Neuronal stem cell (in vitro differentiated cells): ENCODE measurements around the gene RAD9B.
"Not testable (repeated sequence)": the region's sequence is repeated elsewhere in the genome, so short reads cannot be mapped to it uniquely, and the experiment has no call there.

Experiments used
- DNase-seq: peaks from one replicate; pipeline ENCODE4 v3.0.0-alpha.2; 2013; ENCODE audit warnings: low spot score
- H2AFZ ChIP-seq: one replicate; pipeline ENCODE4 v1.6.1; 2013; ENCODE audit warnings: mild to moderate bottlenecking, low read length, inconsistent platforms
- H2AK5ac ChIP-seq: 2 replicates; pipeline ENCODE4 v1.6.1; 2013; ENCODE audit warnings: low read depth, mild to moderate bottlenecking, inconsistent platforms, low read length, moderate library complexity, mixed read lengths
- H2BK120ac ChIP-seq: 2 replicates; pipeline ENCODE4 v1.6.1; 2013; ENCODE audit warnings: low read depth, mild to moderate bottlenecking, inconsistent platforms, low read length, moderate library complexity, mixed read lengths
- H2BK12ac ChIP-seq: one replicate; pipeline ENCODE4 v1.6.1; 2013; ENCODE audit warnings: low read length, inconsistent platforms
- H2BK15ac ChIP-seq: 2 replicates; pipeline ENCODE4 v1.6.1; 2013; ENCODE audit warnings: mild to moderate bottlenecking, low read length, inconsistent platforms, mixed read lengths
- H2BK5ac ChIP-seq: one replicate; pipeline ENCODE4 v1.6.1; 2013; ENCODE audit warnings: inconsistent platforms, mild to moderate bottlenecking, low read length, moderate library complexity
- H3K14ac ChIP-seq: one replicate; pipeline ENCODE4 v1.6.1; 2013; ENCODE audit warnings: low read length, inconsistent platforms
- H3K18ac ChIP-seq: 2 replicates; pipeline ENCODE4 v1.6.1; 2013; ENCODE audit warnings: low read length, inconsistent platforms
- H3K23ac ChIP-seq: 2 replicates; pipeline ENCODE4 v1.6.1; 2013; ENCODE audit warnings: low read depth, mild to moderate bottlenecking, mixed read lengths, low read length, inconsistent platforms; ENCODE audit not compliant: poor library complexity
- H3K27ac ChIP-seq: replicated peaks from 3 replicates; pipeline ENCODE4 v1.5.1; 2013; ENCODE audit warnings: low read length, inconsistent platforms
- H3K27me3 ChIP-seq, 3 experiments: 2 replicates each; pipeline ENCODE4 v1.6.1; 2013; ENCODE audit warnings: low read length in 3 of 3, mild to moderate bottlenecking in 2 of 3, inconsistent platforms in 1 of 3, low read depth in 1 of 3, mixed read lengths in 1 of 3, moderate library complexity in 1 of 3; ENCODE audit not compliant: control insufficient read depth in 3 of 3, insufficient read depth in 3 of 3
- H3K36me3 ChIP-seq, 2 donors: replicated peaks in 1 of 2; 2 replicates each; pipeline ENCODE4 v1.6.1; 2013; ENCODE audit warnings: low read length in 2 of 2; ENCODE audit not compliant: control insufficient read depth in 2 of 2, insufficient read depth in 2 of 2
- H3K4ac ChIP-seq: 2 replicates; pipeline ENCODE4 v1.6.1; 2013; ENCODE audit warnings: inconsistent platforms, mild to moderate bottlenecking, low read length, moderate library complexity
- H3K4me1 ChIP-seq, 2 donors: 1 replicate in 1 of 2; 2 replicates in 1 of 2; pipeline ENCODE4 v1.6.1; 2013; ENCODE audit warnings: low read length in 2 of 2, low read depth in 1 of 2; ENCODE audit not compliant: control insufficient read depth in 2 of 2, insufficient read depth in 1 of 2
- H3K4me2 ChIP-seq: one replicate; pipeline ENCODE4 v1.6.1; 2013; ENCODE audit warnings: mild to moderate bottlenecking, low read length, inconsistent platforms; ENCODE audit not compliant: insufficient read depth, poor library complexity, severe bottlenecking
- H3K4me3 ChIP-seq, 2 donors: 2 replicates each; pipeline ENCODE4 v1.5.1; 2013; ENCODE audit warnings: low read length in 2 of 2, mild to moderate bottlenecking in 2 of 2, inconsistent platforms in 1 of 2, moderate library complexity in 1 of 2
- H3K79me1 ChIP-seq: one replicate; pipeline ENCODE4 v1.6.1; 2013; ENCODE audit warnings: low read depth, mild to moderate bottlenecking, inconsistent platforms, low read length, moderate library complexity
- H3K9ac ChIP-seq: one replicate; pipeline ENCODE4 v1.6.1; 2013; ENCODE audit warnings: mild to moderate bottlenecking, low read depth, low read length, inconsistent platforms; ENCODE audit not compliant: poor library complexity
- H3K9me3 ChIP-seq, 2 donors: replicated peaks in 1 of 2; 2 replicates each; pipeline versions ENCODE3 to v1.6.1; 2013; ENCODE audit warnings: low read length in 2 of 2, mild to moderate bottlenecking in 2 of 2, inconsistent platforms in 1 of 2, low read depth in 1 of 2, mixed read lengths in 1 of 2, moderate library complexity in 1 of 2; ENCODE audit not compliant: control insufficient read depth in 2 of 2, insufficient read depth in 1 of 2
- H4K8ac ChIP-seq: one replicate; pipeline ENCODE4 v1.6.1; 2013; ENCODE audit warnings: low read depth, mild to moderate bottlenecking, inconsistent platforms, low read length, moderate library complexity
- H4K91ac ChIP-seq: one replicate; pipeline ENCODE4 v1.6.1; 2013; ENCODE audit warnings: low read length, low read depth, mild to moderate bottlenecking, inconsistent platforms; ENCODE audit not compliant: poor library complexity
- WGBS, 2 donors: extraction: QIAGEN DNeasy Blood & Tissue Kit; methylation state at CpG; one replicate each; pipeline ENCODE4 v1.1.7; 2013; ENCODE audit warnings: missing lambda C conversion rate in 2 of 2, mixed read lengths in 1 of 2; ENCODE audit not compliant: insufficient read length in 2 of 2, insufficient replicate concordance in 1 of 2; ENCODE audit errors: extremely low coverage in 2 of 2; 5-methylcytosine and 5-hydroxymethylcytosine counted together

RAD9B gene

GRCh38 chr12:110513842-110514241 is 11.7 kb downstream of the RAD9B start:
- Histone ChIP-seq H3K9ac (no peak overlapping the region), H3K27me3 (peaks cover 0 to 7% (median 0%) of the 10 kb centered on the region in 3 experiments), H3K18ac (no peak overlapping the region), H3K14ac (no peak overlapping the region), H3K4ac (no peak overlapping the region), H3K9me3 (no peaks in the 10 kb centered on the region), H2AK5ac (no peak overlapping the region), H3K79me1 (no peaks in the 10 kb centered on the region), H2AFZ (no peak overlapping the region), H3K4me3 (no peak overlapping the region), H2BK120ac (no peak overlapping the region), H2BK15ac (no peak overlapping the region), H3K27ac (no peak overlapping the region), H4K8ac (no peak overlapping the region), H3K23ac (no peak overlapping the region), H3K4me1 (no peaks in the 10 kb centered on the region), H2BK5ac (no peak overlapping the region), H3K4me2 (no peak overlapping the region), H3K36me3 (no peaks in the 10 kb centered on the region), H2BK12ac (no peak overlapping the region), H4K91ac (no peak overlapping the region)
- no peak for DNase-seq
- no CpG with 5 or more reads among the region's 6 CpGs for WGBS, 2 donors

- Histone ChIP-seq H3K9me3 (no peaks in the 10 kb centered on the region), H3K4me2 (no peak overlapping the region), H2AFZ (no peak overlapping the region), H4K8ac (no peak overlapping the region), H2BK12ac (no peak overlapping the region), H3K14ac (no peak overlapping the region), H3K18ac (no peak overlapping the region), H2BK5ac (no peak overlapping the region), H3K9ac (no peak overlapping the region), H4K91ac (no peak overlapping the region), H3K4me3 (no peak overlapping the region), H3K23ac (no peak overlapping the region), H2AK5ac (no peak overlapping the region), H3K79me1 (no peaks in the 10 kb centered on the region), H3K27ac (no peak overlapping the region), H2BK120ac (no peak overlapping the region), H3K27me3 (peaks cover 0 to 7% (median 0%) of the 10 kb centered on the region in 3 experiments), H3K36me3 (no peaks in the 10 kb centered on the region), H3K4me1 (no peaks in the 10 kb centered on the region), H2BK15ac (no peak overlapping the region), H3K4ac (no peak overlapping the region)
- no CpG with 5 or more reads among the region's 1 CpG for WGBS, 2 donors
- no peak for DNase-seq
Observed at GRCh38 chr12:110514363-110514762, 12.2 kb downstream of the RAD9B start.

DNA sequence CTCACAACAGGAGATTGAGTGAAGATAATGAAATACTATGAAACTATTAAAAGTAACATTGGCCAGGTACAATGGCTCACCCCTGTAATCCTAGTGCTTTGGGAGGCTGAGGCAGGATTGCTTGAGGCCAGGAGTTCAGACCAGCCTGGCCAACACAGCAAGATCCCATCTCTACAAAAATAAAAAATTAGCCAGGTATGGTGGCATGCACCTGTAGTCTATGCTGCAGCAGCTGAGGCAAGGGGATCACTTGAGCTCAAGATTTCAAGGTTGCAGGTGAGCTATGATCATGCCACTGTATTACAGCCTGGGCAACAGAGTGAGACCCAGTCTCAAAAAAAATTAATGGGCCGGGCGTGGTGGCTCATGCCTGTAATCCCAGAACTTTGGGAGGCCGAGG is 14.9 kb downstream of the RAD9B start:
- no CpG with 5 or more reads among the region's 3 CpGs for WGBS, 2 donors
- Histone ChIP-seq H2BK5ac (no peak overlapping the region), H3K79me1 (no peaks in the 10 kb centered on the region), H2BK12ac (no peak overlapping the region), H3K18ac (no peak overlapping the region), H3K4ac (no peak overlapping the region), H2BK120ac (no peak overlapping the region), H3K23ac (no peak overlapping the region), H2AFZ (no peak overlapping the region), H2BK15ac (no peak overlapping the region), H3K27me3 (peaks cover 0 to 7% (median 0%) of the 10 kb centered on the region in 3 experiments), H3K9me3 (no peaks in the 10 kb centered on the region), H3K4me3 (no peak overlapping the region), H3K27ac (no peak overlapping the region), H3K14ac (no peak overlapping the region), H4K91ac (no peak overlapping the region), H3K4me2 (no peak overlapping the region), H3K36me3 (no peaks in the 10 kb centered on the region), H2AK5ac (no peak overlapping the region), H3K9ac (no peak overlapping the region), H4K8ac (no peak overlapping the region), H3K4me1 (no peaks in the 10 kb centered on the region)
- no peak for DNase-seq

- H2AFZ ChIP-seq, H3K23ac ChIP-seq, H4K8ac ChIP-seq, H3K4me1 ChIP-seq, H3K79me1 ChIP-seq, H2AK5ac ChIP-seq, H2BK120ac ChIP-seq, H3K14ac ChIP-seq, H3K27me3 ChIP-seq, H3K9me3 ChIP-seq, H2BK12ac ChIP-seq, H3K9ac ChIP-seq, H2BK5ac ChIP-seq, DNase-seq, H3K4ac ChIP-seq, H3K27ac ChIP-seq, H4K91ac ChIP-seq, H3K36me3 ChIP-seq, H3K4me3 ChIP-seq, H2BK15ac ChIP-seq, H3K4me2 ChIP-seq, H3K18ac ChIP-seq: not testable (repeated sequence)
- no CpG with 5 or more reads among the region's 8 CpGs for WGBS, 2 donors
Observed at GRCh38 chr12:110518014-110518413, 15.9 kb downstream of the RAD9B start.
